K562 (cell line): ENCODE data around the gene ICOSLG. TPM values are rescaled to one million over a fixed set of nuclear protein-coding genes. Genes with fewer than 3 reads are reported as not detected.

ENCODE experiments used
- ATAC-seq: fragments of 200-7000 bp; cut with Tn5 transposase; 3 replicates; pipeline ENCODE4 v1.9.1; 2020; ENCODE audit warnings: moderate library complexity
- BruUV-seq: library from RNA; stranded (reverse); fragments of 400-500 nt; replicated peaks from 2 replicates; lab custom pipeline; 2021; lab: Mats Ljungman, UMichigan
- CTCF ChIA-PET: fragments of 300-600 bp; formaldehyde crosslinking; extraction: SDS; loops from one replicate; lab custom pipeline; 2021; ENCODE audit warnings: low intra/inter-chr PET ratio; lab: Yijun Ruan, JAX
- POLR2A ChIA-PET: fragments of 300-600, 350-650 bp; sonication (Branson Sonifier 250); formaldehyde crosslinking; extraction: SDS; loops from one replicate; lab custom pipeline; 2021; ENCODE audit warnings: antibody characterized with exemption, inconsistent platforms; lab: Yijun Ruan, JAX
- DNase-seq, 4 experiments: peaks; one replicate each; pipeline versions ENCODE4 v3.0.0 to v3.0.0-alpha.2; 2011 to 2018; ENCODE audit warnings: low spot score in 3 of 4, mixed read lengths in 3 of 4; ENCODE audit errors: extremely low read depth in 1 of 4
- FAIRE-seq: peaks from 2 replicates; lab custom pipeline; 2011; peaks lifted over from hg19 to GRCh38; lab: Jason Lieb, UNC
- H2AFZ ChIP-seq: 2 replicates; pipeline ENCODE4 v1.6.0; 2011; ENCODE audit warnings: low read depth, low read length, control low read depth, inconsistent platforms
- H3K27ac ChIP-seq: fragments of 200-600 bp; 3 replicates; pipeline ENCODE4 v1.8.0; 2011; ENCODE audit warnings: low read depth, mild to moderate bottlenecking, control low read depth, inconsistent platforms, low read length, moderate library complexity, mixed read lengths; ENCODE audit errors: extremely low read depth
- H3K27me3 ChIP-seq, 2 experiments: fragments of 300-600 bp in 1 of 2; 2 replicates in 1 of 2; 3 replicates in 1 of 2; pipeline versions ENCODE4 v1.6.0 to v1.8.0; 2011; ENCODE audit warnings: inconsistent platforms in 2 of 2, low read length in 2 of 2, mild to moderate bottlenecking in 1 of 2, mixed read lengths in 1 of 2, moderate library complexity in 1 of 2; ENCODE audit not compliant: control insufficient read depth in 2 of 2, insufficient read depth in 2 of 2
- H3K36me3 ChIP-seq: fragments of 300-600 bp; 3 replicates; pipeline ENCODE4 v1.8.0; 2011; ENCODE audit warnings: mild to moderate bottlenecking, low read length, inconsistent platforms; ENCODE audit not compliant: control insufficient read depth, insufficient read depth
- H3K4me1 ChIP-seq, 2 experiments: fragments of 200-600 bp in 1 of 2; replicated peaks in 1 of 2; 2 replicates in 1 of 2; 3 replicates in 1 of 2; pipeline versions ENCODE4 v1.5.1 to v1.8.0; 2011; ENCODE audit warnings: inconsistent platforms in 2 of 2, low read length in 2 of 2, mild to moderate bottlenecking in 1 of 2, mixed read lengths in 1 of 2, moderate library complexity in 1 of 2; ENCODE audit not compliant: control insufficient read depth in 2 of 2, insufficient read depth in 2 of 2
- H3K4me2 ChIP-seq: 2 replicates; pipeline ENCODE4 v1.6.1; 2011; ENCODE audit warnings: low read length, control low read depth, inconsistent platforms, mixed read lengths; ENCODE audit not compliant: insufficient read depth
- H3K4me3 ChIP-seq: fragments of 200-600 bp; sonication (generic), shearing (Covaris generic); 2 replicates; pipeline ENCODE4 v1.5.1; 2016; ENCODE audit warnings: control low read depth, inconsistent platforms
- H3K79me2 ChIP-seq: fragments of 200-600 bp; 3 replicates; pipeline ENCODE4 v1.8.0; 2011; ENCODE audit warnings: low read length, inconsistent platforms; ENCODE audit not compliant: control insufficient read depth, insufficient read depth
- H3K9ac ChIP-seq, 2 experiments: 2 replicates each; pipeline versions ENCODE4 v1.6.0 to v1.6.1; 2011; ENCODE audit warnings: low read depth in 2 of 2, low read length in 2 of 2, control low read depth in 1 of 2, inconsistent platforms in 1 of 2, mild to moderate bottlenecking in 1 of 2, mixed read lengths in 1 of 2; ENCODE audit not compliant: insufficient read depth in 1 of 2
- H3K9me1 ChIP-seq: one replicate; pipeline ENCODE4 v1.6.0; 2011; ENCODE audit warnings: inconsistent platforms, mild to moderate bottlenecking, low read length, moderate library complexity; ENCODE audit not compliant: control insufficient read depth, insufficient read depth
- H3K9me3 ChIP-seq: replicated peaks from 2 replicates; pipeline ENCODE4 v1.5.1; 2011; ENCODE audit warnings: low read depth, low read length, inconsistent platforms; ENCODE audit not compliant: control insufficient read depth, insufficient read depth
- H4K20me1 ChIP-seq: replicated peaks from 2 replicates; pipeline ENCODE4 v1.6.1; 2011; ENCODE audit warnings: low read length, inconsistent platforms, mixed read lengths; ENCODE audit not compliant: control insufficient read depth, insufficient read depth
- JUND ChIP-seq, 2 experiments: IDR thresholded peaks; 2 replicates in 1 of 2; 3 replicates in 1 of 2; pipeline ENCODE4 v1.6.1; 2011; ENCODE audit warnings: borderline replicate concordance in 2 of 2, low read depth in 2 of 2, low read length in 2 of 2, improper control_type of control experiment in 1 of 2, missing biosample characterization in 1 of 2, missing genetic modification characterization in 1 of 2, missing genetic modification reagents in 1 of 2
- WGBS: fragments of 100-300 bp; shearing (Covaris generic); methylation state at CpG from one replicate; pipeline ENCODE4 v1.1.6; 2016; ENCODE audit warnings: low coverage, mixed read lengths; ENCODE audit not compliant: insufficient coverage; ENCODE audit errors: missing lambda C conversion rate; 5-methylcytosine and 5-hydroxymethylcytosine counted together
- in situ Hi-C: fragments of 300-500 bp; cut with MboI; formaldehyde crosslinking; loops from 4 replicates; pipeline ENCODE4 v1.15.0; 2018; ENCODE audit warnings: inconsistent platforms, mixed read lengths
- intact Hi-C: fragments of 100-400 bp; cut with micrococcal nuclease; formaldehyde crosslinking; loops from 2 replicates; pipeline ENCODE4 v1.14.2; 2022
- polyA plus RNA-seq, 8 experiments: library from polyadenylated mRNA; depleted of rRNA in 4 of 8; stranded (reverse) in 5 of 8; unstranded in 3 of 8; fragments of >200 nt; fragmentation: Nextera tagmentation in 2 of 8; fragmentation: Illumina TruSeq in 1 of 8; extraction: Ambion mirVana in 2 of 8; extraction: Trizol in 1 of 8; gene quantifications; 2 replicates each; pipeline versions ENCODE4 v1.2.1 to v1.2.3, GENCODE V29; 2011 to 2014; ENCODE audit warnings: inconsistent platforms in 1 of 8, missing spikeins in 1 of 8
- total RNA-seq, 7 experiments: library from RNA; depleted of rRNA in 6 of 7; stranded (reverse); fragments of >200 nt in 6 of 7; fragmentation: Illumina TruSeq in 2 of 7; extraction: Trizol in 2 of 7; gene quantifications; 2 replicates each; pipeline versions ENCODE4 v1.2.1 to v1.2.3, GENCODE V29; 2011 to 2021; ENCODE audit warnings: low replicate concordance in 1 of 7
- TF ChIP-seq, protein P1 (sequence below): fragments of 250-450 bp; sonication (Bioruptor Pico); IDR thresholded peaks from 2 replicates; pipeline ENCODE4 v1.4.0; 2020; ENCODE audit warnings: mild to moderate bottlenecking, moderate library complexity, borderline replicate concordance

ICOSLG gene
- total and polyA plus RNA-seq, 9 of the 15 experiments (the other 6 are each of a cell fraction or from before 2014, with no cell fraction given) = 0.01 to 1.4 (median 0.15) TPM

DNA sequence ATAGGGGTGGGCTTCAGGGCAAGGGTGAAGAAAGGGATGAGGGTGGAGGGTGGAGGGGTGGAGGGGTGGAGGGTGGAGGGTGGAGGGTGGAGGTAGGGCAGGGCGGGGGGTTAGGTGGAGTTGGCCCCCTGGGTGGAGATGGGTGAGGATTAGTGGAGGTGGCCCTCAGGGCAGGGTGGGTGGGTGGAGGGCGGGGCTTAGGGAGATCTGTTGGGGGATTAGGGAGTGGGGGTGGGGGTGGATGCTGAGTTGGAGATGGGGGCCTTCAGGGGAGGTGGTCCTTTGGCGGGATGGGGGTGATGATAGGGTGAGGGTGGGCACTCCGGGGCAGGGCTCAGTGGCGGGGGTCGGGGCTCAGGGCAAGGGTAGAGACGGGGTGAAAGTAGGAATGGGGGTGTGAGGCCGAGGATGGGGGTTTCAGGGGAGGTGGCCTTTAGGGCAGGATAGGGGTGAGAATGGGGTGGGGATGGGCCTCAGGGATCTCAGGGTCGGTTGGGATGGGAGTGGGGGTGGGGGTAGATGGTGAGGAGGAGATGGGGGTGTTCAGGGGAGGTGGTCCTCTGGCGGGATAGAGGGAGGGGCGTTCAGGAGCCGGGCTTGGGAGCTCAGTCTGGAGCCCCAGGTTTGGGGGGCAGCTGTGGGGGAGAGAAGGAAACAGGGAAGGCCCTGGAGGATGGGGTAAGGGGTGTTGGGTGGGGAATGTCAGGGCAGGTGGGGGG is 21.8 kb upstream of the ICOSLG start:
- H3K79me2 ChIP-seq = no peaks in the 10 kb centered on the region
- peaks cover 10% of the 10 kb centered on the region for H4K20me1 ChIP-seq
- WGBS = 0% methylated on average over 2 of the region's 12 CpGs
- H3K9ac ChIP-seq = no peak overlapping the region
- H2AFZ ChIP-seq = no peak overlapping the region
- intact Hi-C loops (no loop called here), in situ Hi-C loops (no loop called here)
- ChIA-PET POLR2A (no interaction called here), CTCF (no interaction called here)
- H3K36me3 ChIP-seq = no peaks in the 10 kb centered on the region
- DNase-seq = no peak
- peaks cover 22 to 53% of the 10 kb centered on the region in 2 experiments for H3K27me3 ChIP-seq
- no peaks in the 10 kb centered on the region for H3K9me3 ChIP-seq
- no peak overlapping the region for H3K4me2 ChIP-seq
- TF ChIP-seq, protein P1, sequence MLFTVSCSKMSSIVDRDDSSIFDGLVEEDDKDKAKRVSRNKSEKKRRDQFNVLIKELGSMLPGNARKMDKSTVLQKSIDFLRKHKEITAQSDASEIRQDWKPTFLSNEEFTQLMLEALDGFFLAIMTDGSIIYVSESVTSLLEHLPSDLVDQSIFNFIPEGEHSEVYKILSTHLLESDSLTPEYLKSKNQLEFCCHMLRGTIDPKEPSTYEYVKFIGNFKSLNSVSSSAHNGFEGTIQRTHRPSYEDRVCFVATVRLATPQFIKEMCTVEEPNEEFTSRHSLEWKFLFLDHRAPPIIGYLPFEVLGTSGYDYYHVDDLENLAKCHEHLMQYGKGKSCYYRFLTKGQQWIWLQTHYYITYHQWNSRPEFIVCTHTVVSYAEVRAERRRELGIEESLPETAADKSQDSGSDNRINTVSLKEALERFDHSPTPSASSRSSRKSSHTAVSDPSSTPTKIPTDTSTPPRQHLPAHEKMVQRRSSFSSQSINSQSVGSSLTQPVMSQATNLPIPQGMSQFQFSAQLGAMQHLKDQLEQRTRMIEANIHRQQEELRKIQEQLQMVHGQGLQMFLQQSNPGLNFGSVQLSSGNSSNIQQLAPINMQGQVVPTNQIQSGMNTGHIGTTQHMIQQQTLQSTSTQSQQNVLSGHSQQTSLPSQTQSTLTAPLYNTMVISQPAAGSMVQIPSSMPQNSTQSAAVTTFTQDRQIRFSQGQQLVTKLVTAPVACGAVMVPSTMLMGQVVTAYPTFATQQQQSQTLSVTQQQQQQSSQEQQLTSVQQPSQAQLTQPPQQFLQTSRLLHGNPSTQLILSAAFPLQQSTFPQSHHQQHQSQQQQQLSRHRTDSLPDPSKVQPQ (CRISPR knock-in tag) = no peak
- TF ChIP-seq JUND (IDR thresholded peaks at IDR 0.05; ENCODE audit: borderline replicate concordance, low read depth, low read length) (no peak), JUND (tag; IDR thresholded peaks at IDR 0.05; ENCODE audit: borderline replicate concordance, low read depth, low read length) (no peak)
- TF ChIP-seq, all 486 proteins: peak for 0
- no peak overlapping the region for H3K4me3 ChIP-seq
- no peak for FAIRE-seq
- no peak overlapping the region for H3K27ac ChIP-seq
- H3K9me1 ChIP-seq = no peaks in the 10 kb centered on the region
- no peak for ATAC-seq
- H3K4me1 ChIP-seq = peaks cover 0 to 28% of the 10 kb centered on the region in 2 experiments; a peak in 2 of 5 replicates
- BruUV-seq = no TSS peak
